Sigmoid colon (tissue), 7 donors: ENCODE measurements around the gene DAPK2. TPM values are rescaled to one million over a fixed set of nuclear protein-coding genes. Genes with fewer than 3 reads are reported as not detected.

Source experiments
- DNase-seq: peaks from one replicate; pipeline ENCODE4 v3.0.0-alpha.2; 2019
- H3K27ac ChIP-seq, 4 donors: fragments of 200-600 bp; sonication (generic); one replicate each; pipeline ENCODE4 v1.5.1; 2016 to 2019; ENCODE audit warnings: mild to moderate bottlenecking in 1 of 4
- H3K27me3 ChIP-seq, 3 donors: fragments of 200-600 bp; sonication (generic); one replicate each; pipeline ENCODE4 v1.5.1; 2019; ENCODE audit warnings: mild to moderate bottlenecking in 1 of 3
- H3K36me3 ChIP-seq, 4 donors: fragments of 200-600 bp; sonication (generic); one replicate each; pipeline ENCODE4 v1.5.1; 2016 to 2019
- H3K4me1 ChIP-seq, 4 donors: fragments of 200-600 bp; sonication (generic); one replicate each; pipeline ENCODE4 v1.5.1; 2017 to 2019
- H3K4me3 ChIP-seq, 4 donors: fragments of 200-600 bp; sonication (generic); one replicate each; pipeline ENCODE4 v1.5.1; 2017 to 2019; ENCODE audit warnings: mild to moderate bottlenecking in 2 of 4, moderate library complexity in 1 of 4
- H3K9me3 ChIP-seq, 4 donors: fragments of 200-600 bp in 3 of 4; sonication (generic) in 3 of 4; one replicate each; pipeline versions ENCODE4 v1.5.1 to v1.6.1; 2013 to 2019
- EP300 ChIP-seq, 4 donors: sonication (generic); formaldehyde crosslinking; IDR thresholded peaks; one replicate each; pipeline ENCODE4 v1.6.1; 2017; ENCODE audit warnings: antibody characterized with exemption in 4 of 4
- POLR2A ChIP-seq, 2 donors: fragments of 450-650 bp; IDR thresholded peaks; one replicate each; pipeline ENCODE4 v1.6.1; 2016; ENCODE audit warnings: antibody characterized with exemption in 2 of 2, mild to moderate bottlenecking in 2 of 2, moderate library complexity in 2 of 2
- POLR2AphosphoS5 ChIP-seq, 4 donors: sonication (generic); formaldehyde crosslinking; IDR thresholded peaks; one replicate each; pipeline ENCODE4 v1.6.1; 2017; ENCODE audit warnings: antibody characterized with exemption in 4 of 4
- WGBS, 2 donors: extraction: QIAGEN DNeasy Blood & Tissue Kit; methylation state at CpG; one replicate each; pipeline ENCODE4 v1.1.7; 2013; 5-methylcytosine and 5-hydroxymethylcytosine counted together
- intact Hi-C: fragments of 100-400 bp; cut with DNase I; formaldehyde crosslinking; loops from one replicate; pipeline ENCODE4 v1.15.1; 2023
- polyA plus RNA-seq, 3 donors: library from polyadenylated mRNA; stranded (reverse); fragments of 200-250 nt; gene quantifications; one replicate each; pipeline ENCODE4 v1.2.3, GENCODE V29; 2013
- total RNA-seq, 4 donors: library from RNA; depleted of rRNA; stranded (reverse); fragments of >200 nt; gene quantifications; one replicate each; pipeline ENCODE4 v1.1.0, GENCODE V29; 2016
- TF ChIP-seq, protein P1 (sequence below), 4 experiments: fragments of 450-650 bp in 3 of 4; fragments of 200-600 bp in 1 of 4; IDR thresholded peaks; one replicate each; pipeline ENCODE4 v1.5.1; 2016 to 2019; ENCODE audit warnings: antibody characterized with exemption in 4 of 4, mild to moderate bottlenecking in 3 of 4, moderate library complexity in 2 of 4
- donor health status: healthy with polysubstance abuse.
- donor health status: Bipolar disorder and iron deficiency.
- donor health status: healthy.

DAPK2 gene
- total and polyA plus RNA-seq, 7 donors: 2.1 to 27.7 (median 5.5) TPM

DNA sequence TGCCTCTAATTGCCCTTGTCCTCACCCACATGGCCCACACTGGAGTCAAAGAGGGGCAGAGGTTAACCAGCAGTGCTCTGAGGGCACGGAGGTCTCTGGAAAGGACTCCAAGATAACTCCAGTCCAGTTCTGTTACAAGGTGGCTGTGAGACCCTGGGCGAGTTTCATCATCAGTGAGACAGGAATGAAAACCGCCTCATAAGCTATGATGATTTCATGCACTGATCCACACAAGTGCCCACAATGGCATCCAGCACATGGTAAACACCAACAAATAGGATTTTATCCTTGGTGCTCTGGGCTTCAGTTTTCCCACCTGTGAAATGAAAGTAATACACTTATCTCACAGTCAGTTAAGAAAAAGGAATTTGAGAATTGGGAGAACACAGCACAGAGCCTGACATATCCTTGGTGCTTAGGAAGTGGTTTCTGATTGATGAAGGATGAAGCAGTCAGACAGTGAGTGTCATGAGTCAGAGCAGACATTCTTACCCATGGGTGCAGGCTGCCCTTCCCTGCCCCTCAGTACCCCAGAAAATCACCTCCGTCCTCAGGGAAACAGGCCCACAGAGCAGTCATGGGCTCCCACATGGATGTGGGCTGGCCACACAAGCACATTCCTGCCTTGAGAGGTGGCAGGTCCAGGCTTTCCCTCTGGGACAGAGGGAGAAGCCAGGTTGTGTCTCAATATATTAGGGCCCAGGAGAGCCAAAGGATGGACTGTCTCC lies 48.4 kb downstream of the DAPK2 start:
- Histone ChIP-seq H3K4me1 (no peaks in the 10 kb centered on the region), H3K4me3 (no peak overlapping the region), H3K36me3 (no peaks in the 10 kb centered on the region), H3K9me3 (no peaks in the 10 kb centered on the region), H3K27me3 (no peaks in the 10 kb centered on the region), H3K27ac (no peak overlapping the region)
- WGBS, 2 donors: 92 to 93% methylated on average over 4 of the region's 4 CpGs
- DNase-seq: no peak
- TF ChIP-seq, protein P1, sequence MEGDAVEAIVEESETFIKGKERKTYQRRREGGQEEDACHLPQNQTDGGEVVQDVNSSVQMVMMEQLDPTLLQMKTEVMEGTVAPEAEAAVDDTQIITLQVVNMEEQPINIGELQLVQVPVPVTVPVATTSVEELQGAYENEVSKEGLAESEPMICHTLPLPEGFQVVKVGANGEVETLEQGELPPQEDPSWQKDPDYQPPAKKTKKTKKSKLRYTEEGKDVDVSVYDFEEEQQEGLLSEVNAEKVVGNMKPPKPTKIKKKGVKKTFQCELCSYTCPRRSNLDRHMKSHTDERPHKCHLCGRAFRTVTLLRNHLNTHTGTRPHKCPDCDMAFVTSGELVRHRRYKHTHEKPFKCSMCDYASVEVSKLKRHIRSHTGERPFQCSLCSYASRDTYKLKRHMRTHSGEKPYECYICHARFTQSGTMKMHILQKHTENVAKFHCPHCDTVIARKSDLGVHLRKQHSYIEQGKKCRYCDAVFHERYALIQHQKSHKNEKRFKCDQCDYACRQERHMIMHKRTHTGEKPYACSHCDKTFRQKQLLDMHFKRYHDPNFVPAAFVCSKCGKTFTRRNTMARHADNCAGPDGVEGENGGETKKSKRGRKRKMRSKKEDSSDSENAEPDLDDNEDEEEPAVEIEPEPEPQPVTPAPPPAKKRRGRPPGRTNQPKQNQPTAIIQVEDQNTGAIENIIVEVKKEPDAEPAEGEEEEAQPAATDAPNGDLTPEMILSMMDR (IDR thresholded peaks at IDR 0.05): no peak
- no peak for TF ChIP-seq EP300 (IDR thresholded peaks at IDR 0.05)
- no peak for TF ChIP-seq POLR2AphosphoS5 (IDR thresholded peaks at IDR 0.05)
- no peak for TF ChIP-seq POLR2A (IDR thresholded peaks at IDR 0.05)
- intact Hi-C loops: no loop called here

DNA sequence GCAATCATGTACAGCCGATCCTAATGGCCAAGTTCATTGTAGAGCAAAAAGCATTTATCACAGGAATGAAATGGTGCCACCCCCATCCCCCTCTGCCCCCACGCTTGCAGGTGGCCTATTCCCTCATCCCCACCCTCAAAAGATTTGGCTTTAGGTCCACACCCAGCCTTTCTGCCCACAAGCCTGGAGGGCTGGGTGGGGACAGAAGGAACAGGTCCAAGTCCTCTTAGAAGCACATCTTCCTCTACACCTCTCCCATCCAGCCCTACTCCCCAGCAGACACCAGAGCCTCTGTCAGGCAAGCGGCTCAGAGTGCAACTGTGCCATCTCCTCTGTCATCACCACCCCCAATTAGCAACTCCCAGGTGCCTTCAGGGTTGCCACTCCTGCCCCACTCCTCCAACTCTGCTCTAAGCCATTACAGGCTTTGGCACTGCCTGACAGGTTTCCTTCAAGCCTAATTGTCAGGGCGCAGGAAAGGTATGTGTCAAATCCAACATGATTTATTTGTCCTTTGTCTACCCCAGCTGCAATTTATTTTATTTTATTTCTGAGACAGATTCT lies 49.4 kb downstream of the DAPK2 start:
- Histone ChIP-seq H3K27me3 (no peaks in the 10 kb centered on the region), H3K9me3 (no peaks in the 10 kb centered on the region), H3K4me3 (no peak overlapping the region), H3K27ac (no peak overlapping the region), H3K4me1 (no peaks in the 10 kb centered on the region), H3K36me3 (no peaks in the 10 kb centered on the region)
- DNase-seq: no peak
- intact Hi-C loops: no loop called here
- no peak for TF ChIP-seq EP300 (IDR thresholded peaks at IDR 0.05)
- TF ChIP-seq POLR2AphosphoS5 (IDR thresholded peaks at IDR 0.05): no peak
- no peak for TF ChIP-seq POLR2A (IDR thresholded peaks at IDR 0.05)
- TF ChIP-seq, protein P1 (IDR thresholded peaks at IDR 0.05): no peak
- 79 to 91% methylated on average over 4 of the region's 4 CpGs for WGBS, 2 donors

DNA sequence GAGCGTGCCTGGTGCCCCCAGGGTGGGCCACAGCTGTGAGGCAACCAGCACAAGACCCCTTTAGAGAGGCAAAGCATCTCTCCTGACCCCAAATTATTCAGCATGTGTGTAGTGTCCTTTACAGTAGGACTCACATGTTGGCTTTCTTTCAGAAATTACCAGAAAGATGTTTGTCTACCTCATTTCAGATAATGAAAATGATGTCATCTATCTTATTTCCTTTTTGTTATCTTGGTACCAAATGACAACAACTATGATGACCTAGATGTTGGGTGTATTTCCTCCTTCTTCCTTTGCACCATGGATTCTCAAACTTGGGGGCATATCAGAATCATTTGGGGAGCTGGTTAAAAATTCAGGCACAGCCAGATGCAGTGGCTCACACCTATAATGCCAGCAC lies 50.5 kb downstream of the DAPK2 start:
- DNase-seq: no peak
- WGBS, 2 donors: 96 to 100% methylated on average over 1 of the region's 1 CpG
- Histone ChIP-seq H3K36me3 (no peaks in the 10 kb centered on the region), H3K27me3 (no peaks in the 10 kb centered on the region), H3K9me3 (no peaks in the 10 kb centered on the region), H3K4me3 (no peak overlapping the region), H3K4me1 (no peaks in the 10 kb centered on the region), H3K27ac (no peak overlapping the region)
- no peak for TF ChIP-seq POLR2A (IDR thresholded peaks at IDR 0.05)
- TF ChIP-seq EP300 (IDR thresholded peaks at IDR 0.05): no peak
- TF ChIP-seq POLR2AphosphoS5 (IDR thresholded peaks at IDR 0.05): no peak
- TF ChIP-seq, protein P1 (IDR thresholded peaks at IDR 0.05): no peak
- intact Hi-C loops: no loop called here

DNA sequence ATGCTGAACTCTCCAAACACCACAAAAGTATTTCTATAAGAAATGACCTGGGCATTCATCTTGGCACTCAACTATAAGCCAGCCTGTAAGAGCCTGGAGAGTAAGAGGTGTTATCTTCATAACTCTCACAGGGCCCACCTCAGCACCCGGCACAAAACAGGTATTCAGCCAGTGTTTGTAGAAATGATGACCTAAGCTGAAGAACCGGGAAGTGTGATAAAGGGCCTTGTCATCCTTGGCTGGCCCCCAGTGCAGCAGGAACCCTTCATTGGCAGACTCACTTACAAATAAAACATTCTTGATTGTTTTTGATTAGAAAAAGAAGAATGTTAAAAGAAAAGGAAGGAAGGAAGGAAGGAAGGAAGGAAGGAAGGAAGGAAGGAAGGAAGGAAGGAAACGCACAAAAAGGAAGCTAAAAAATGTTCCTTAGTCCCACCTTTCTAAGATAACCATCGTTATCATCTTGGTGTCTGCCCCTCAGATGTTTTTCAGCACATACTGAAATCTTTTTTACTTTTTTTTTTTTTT lies 52.1 kb downstream of the DAPK2 start:
- H3K9me3 ChIP-seq: no peaks in the 10 kb centered on the region
- WGBS, 2 donors: 54 to 63% methylated on average over 4 of the region's 4 CpGs
- no peak for DNase-seq
- intact Hi-C loops: no loop called here
- no peak overlapping the region for H3K4me3 ChIP-seq
- no peaks in the 10 kb centered on the region for H3K4me1 ChIP-seq
- H3K27ac ChIP-seq: no peak overlapping the region
- H3K27me3 ChIP-seq: no peaks in the 10 kb centered on the region
- TF ChIP-seq EP300 (IDR thresholded peaks at IDR 0.05): no peak
- TF ChIP-seq POLR2AphosphoS5 (IDR thresholded peaks at IDR 0.05): no peak
- TF ChIP-seq, protein P1 (IDR thresholded peaks at IDR 0.05): no peak
- no peak for TF ChIP-seq POLR2A (IDR thresholded peaks at IDR 0.05)
- no peaks in the 10 kb centered on the region for H3K36me3 ChIP-seq
